ENCODE data around the gene B4GALNT1. TPM values are rescaled to one million over a fixed set of nuclear protein-coding genes. Genes with fewer than 3 reads are reported as not detected.

Gene B4GALNT1
- total and polyA plus RNA-seq, 9 of the 15 experiments (the other 6 are each of a cell fraction or from before 2014, with no cell fraction given), result 1.0 to 32.2 (median 9.8) TPM

GRCh38 chr12:57577981-57578758 lies 54.8 kb downstream of the B4GALNT1 start (continued):
- TF ChIP-seq, protein P1, sequence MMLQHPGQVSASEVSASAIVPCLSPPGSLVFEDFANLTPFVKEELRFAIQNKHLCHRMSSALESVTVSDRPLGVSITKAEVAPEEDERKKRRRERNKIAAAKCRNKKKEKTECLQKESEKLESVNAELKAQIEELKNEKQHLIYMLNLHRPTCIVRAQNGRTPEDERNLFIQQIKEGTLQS (IDR thresholded peaks at IDR 0.05), result no peak
- TF ChIP-seq, protein P1 (CRISPR knock-in tag; conservative IDR thresholded peaks at IDR 0.05), result no peak
- TF ChIP-seq GABPB1 (CRISPR knock-in tag; IDR thresholded peaks at IDR 0.05) (no peak), ZBTB33 (CRISPR knock-in tag; IDR thresholded peaks at IDR 0.05) (no peak)
- TF ChIP-seq, protein P2, sequence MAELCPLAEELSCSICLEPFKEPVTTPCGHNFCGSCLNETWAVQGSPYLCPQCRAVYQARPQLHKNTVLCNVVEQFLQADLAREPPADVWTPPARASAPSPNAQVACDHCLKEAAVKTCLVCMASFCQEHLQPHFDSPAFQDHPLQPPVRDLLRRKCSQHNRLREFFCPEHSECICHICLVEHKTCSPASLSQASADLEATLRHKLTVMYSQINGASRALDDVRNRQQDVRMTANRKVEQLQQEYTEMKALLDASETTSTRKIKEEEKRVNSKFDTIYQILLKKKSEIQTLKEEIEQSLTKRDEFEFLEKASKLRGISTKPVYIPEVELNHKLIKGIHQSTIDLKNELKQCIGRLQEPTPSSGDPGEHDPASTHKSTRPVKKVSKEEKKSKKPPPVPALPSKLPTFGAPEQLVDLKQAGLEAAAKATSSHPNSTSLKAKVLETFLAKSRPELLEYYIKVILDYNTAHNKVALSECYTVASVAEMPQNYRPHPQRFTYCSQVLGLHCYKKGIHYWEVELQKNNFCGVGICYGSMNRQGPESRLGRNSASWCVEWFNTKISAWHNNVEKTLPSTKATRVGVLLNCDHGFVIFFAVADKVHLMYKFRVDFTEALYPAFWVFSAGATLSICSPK (IDR thresholded peaks at IDR 0.05; ENCODE audit: borderline replicate concordance), result no peak
